Measurements from ENCODE around the gene MYCBP2.
"Not testable (repeated sequence)": the region's sequence is repeated elsewhere in the genome, so short reads cannot be mapped to it uniquely, and the experiment has no call there.

Gene MYCBP2

DNA sequence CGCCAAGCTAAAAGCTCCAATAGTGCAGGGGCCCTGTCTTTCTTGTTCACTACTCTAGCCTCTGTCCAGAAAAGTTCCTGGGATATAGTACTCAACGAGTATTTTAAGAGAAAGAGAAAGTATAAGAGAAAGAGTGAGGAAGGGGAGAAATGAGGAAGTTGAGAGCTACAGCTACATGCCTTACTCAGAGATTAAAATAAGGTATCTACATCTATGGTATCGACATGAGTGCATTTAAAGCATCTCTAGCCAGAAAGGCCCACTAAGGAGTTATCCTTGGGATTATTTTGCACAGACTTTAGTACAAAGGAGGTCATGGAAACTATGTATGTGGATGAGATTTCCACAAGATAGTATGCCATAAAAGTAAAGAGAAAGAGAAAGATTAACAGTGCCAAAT is 28.5 kb downstream of the MYCBP2 start:
- DNase-seq: no peak

DNA sequence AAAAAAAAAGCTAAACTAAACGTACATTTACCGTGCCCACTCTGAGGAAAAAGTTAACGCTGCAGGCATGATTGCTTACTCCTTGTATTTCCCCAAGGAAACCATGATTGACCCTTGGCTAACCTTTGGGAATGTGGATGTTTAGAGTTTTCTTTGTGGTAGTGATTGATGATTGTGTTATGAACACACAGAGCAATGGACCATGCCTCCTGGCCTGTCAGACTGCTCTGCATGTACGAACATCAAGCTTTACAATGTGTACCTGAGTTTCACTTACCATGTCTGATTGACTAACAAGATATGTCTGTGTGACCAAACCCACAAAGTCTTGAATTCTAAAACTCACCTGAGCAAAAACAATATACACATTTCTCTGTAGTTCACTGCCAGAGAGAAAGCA is 35.1 kb downstream of the MYCBP2 start:
- no peak for DNase-seq

DNA sequence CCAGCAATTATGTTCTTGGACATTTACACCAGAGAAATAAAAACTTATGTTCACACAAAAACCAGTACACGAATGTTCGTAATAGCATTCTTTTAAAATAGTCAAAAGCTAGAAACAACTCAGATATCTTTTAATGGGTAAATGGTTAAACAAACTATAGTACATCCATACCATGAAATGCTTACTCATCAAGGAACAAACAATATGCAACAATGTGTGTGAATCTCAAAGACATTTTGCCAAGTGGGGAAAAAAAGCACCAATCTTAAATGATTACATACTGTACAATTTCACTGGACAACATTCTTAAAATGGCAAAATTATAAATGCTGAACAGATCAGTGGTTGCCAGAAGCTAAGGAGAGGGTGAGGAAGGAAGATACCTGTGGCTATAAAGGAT is 36.6 kb downstream of the MYCBP2 start:
- no peak for DNase-seq

DNA sequence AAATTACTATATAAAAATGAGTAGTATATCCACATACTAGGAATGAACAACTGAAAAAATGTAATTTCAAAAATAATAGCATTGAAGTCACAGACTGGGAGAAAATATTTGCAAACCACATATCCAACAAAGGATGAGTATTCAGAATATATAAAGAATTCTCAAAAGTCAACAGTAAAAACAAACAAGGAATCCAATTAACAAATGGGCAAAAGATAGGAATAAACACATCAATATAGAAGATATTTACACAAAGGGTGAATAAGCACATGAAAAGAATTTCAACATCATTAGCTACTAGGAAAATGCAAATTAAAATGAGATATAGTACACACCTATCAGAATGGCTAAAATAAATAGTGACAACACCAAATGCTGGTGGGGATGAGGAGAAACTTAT is 37.0 kb downstream of the MYCBP2 start:
- no peak for DNase-seq

DNA sequence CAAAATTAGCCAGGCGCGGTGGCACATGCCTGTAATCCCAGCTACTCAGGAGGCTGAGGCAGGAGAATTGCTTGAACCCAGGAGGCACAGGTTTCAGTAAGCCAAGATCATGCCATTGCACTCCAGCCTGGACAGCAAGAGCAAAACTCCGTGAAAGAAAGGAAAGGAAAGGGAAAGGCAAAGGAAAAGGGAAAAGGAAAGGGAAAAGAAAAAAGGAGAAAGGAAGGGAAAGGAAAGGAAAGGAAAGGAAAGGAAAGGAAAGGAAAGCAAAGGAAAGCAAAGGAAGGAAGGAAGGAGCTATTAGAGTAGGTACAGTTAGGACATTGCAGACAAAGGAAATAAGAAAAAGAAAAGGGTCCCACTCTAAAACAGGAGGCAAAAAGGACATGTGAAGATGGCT is 41.3 kb downstream of the MYCBP2 start:
- DNase-seq: not testable (repeated sequence)

DNA sequence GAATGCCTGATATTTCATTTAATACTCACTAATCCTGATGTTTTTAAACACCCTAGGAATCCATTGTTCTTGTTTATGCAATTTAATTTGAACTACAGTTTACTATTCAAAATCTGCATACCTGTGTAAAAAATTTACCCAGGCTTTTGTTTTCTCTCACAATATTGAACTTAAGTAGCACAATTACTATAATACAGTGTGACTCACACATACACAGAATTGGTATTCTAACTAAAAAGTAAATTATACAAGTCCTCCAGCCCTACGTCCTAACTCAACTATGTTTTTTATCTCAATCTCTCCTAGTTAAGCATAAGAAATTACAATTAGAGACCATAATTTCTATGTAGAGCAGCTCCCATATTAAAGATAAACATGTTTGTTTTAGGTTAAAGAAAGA is 41.8 kb downstream of the MYCBP2 start:
- no peak for DNase-seq

DNA sequence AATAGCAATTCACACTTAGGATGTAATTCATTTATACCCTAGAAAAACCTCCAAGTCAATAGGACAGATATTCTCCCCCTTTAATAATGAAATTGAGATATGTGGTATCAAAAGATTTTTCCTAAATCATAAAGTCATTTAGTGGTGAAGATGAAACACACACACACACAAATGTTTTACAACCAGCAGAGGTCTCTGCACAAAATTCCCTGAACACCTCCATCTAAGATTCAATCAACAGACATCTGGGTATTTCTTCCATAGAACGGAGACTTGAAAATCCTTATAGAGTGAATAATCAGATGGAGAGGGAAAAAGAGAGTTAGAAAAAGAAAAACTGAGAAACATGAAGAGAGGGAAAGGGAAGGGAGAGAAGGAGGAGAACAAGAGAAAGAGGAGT is 52.8 kb downstream of the MYCBP2 start:
- peak; percentile 7 for DNase-seq

DNA sequence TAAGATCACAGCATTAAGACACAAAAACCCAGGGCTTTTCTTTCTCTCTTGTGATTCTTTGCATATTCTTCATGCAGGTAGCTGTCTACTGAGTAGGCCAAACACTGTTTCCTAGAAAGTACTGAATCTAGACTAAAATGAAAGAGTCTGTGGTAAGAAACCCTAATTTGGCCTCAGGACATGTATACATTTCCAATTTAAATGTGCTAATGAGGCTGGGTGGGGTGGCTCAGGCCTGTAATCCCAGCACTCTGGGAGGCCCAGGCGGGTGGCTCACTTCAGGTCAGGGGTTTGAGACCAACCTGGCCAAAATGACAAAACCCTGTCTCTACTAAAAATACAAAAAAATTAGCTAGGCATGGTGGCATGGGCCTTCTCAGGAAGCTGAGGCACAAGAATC is 57.8 kb downstream of the MYCBP2 start:
- no peak for DNase-seq

DNA sequence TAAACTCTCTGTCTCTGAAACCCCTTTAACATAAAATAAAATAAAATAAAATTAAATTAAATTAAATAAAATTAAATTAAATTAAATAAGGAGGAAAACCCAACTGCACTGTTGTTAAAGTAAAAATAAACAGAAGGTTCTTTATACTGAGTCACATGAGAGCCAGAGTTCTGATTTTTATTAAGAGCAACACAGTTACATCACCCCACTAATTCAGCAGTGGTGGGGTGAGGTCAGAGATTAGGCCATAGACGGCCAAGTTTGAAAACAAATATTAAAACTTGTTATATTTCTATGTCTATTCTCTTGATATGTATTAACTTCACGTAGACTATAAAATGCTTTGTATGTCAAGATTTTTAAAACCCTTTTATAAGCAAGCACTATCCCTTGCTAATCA is 59.5 kb downstream of the MYCBP2 start:
- no peak for DNase-seq

DNA sequence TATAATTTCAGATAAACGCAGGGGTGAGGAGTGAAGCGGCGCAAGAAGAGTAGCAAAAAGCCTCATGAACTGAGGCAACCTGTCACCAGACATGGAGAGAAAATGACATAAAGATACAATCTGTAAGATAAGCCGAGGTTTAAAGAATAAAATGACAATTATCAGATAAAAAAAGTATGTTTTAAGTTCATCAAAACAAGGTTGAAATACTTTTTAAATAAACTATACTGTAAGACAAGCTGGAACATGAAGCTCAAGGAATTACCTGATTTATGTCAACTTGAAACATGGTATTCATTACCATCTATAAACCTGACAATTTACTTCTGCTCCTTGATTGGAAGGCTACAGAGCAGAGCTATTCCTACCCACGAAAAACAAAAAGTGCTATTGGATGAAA is 61.6 kb downstream of the MYCBP2 start:
- DNase-seq: no peak

DNA sequence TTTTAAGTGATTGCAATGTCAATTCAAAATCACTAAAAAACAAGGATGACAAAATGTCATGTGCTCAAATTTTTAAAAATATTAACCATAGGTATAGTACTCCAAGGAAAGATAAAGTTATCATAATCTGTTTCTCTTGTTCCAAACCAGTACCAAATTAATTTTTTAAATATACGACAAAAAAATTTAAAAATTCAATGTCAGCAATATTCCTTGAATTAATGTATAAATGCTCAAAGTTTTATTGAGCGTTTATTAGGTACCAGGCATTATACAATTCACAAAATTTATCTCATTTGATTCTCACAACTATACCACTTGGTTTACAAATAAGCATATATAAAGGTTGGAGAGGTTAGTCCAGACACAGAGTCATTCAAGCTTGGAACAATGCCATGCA is 64.7 kb downstream of the MYCBP2 start:
- DNase-seq: no peak

DNA sequence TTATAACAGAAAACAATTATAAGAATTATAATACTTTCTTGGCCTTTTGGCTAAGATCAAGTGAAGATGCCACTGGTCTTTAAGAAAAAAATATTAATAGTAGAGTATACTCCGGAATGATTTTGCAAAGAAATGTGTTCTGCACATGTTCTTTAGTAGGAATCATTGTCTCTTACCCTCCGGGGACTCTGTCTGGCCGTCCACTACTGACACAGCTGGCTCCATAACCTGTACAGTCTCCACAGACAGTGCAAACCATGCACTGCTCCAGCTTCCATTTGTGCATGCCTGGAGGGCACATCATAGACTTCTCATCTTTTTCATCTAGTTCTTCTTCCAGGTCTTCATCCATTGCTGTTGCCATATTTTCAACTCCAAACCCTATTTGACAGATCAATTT is 75.9 kb downstream of the MYCBP2 start:
- no peak for DNase-seq

DNA sequence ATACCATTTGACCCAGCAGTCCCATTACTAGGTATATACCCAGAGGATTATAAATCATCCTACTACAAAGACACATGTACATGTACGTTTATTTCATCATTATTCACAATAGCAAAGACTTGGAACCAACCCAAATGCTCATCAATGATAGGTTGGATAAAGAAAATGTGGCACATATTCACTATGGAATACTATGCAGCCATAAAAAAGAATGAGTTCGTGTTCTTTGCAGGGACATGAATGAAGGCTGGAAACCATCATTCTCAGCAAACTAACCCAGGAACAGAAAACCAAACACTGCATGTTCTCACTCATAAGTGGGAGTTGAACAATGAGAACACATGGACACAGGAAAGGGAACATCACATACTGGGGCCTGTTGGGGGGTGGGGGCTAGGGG is 81.7 kb downstream of the MYCBP2 start:
- not testable (repeated sequence) for DNase-seq

DNA sequence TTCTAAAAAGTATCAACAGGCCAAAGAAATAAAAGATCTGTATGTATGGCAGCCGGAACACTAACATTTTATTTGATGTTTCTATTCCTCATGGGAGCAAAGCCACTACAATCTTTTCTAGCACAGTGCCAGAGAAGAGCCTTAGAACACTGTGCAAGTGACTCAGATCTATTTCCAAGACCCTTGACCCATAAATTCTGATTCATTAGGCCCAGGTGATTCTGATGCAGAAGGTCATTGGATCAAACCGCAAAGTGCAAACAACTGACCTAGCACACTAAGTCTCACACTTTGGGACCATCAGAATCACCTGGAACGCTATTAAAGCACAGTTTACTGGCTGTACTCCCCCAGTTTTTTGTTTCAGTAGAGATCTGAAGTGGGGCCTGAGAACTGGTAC is 87.6 kb downstream of the MYCBP2 start:
- DNase-seq: no peak

DNA sequence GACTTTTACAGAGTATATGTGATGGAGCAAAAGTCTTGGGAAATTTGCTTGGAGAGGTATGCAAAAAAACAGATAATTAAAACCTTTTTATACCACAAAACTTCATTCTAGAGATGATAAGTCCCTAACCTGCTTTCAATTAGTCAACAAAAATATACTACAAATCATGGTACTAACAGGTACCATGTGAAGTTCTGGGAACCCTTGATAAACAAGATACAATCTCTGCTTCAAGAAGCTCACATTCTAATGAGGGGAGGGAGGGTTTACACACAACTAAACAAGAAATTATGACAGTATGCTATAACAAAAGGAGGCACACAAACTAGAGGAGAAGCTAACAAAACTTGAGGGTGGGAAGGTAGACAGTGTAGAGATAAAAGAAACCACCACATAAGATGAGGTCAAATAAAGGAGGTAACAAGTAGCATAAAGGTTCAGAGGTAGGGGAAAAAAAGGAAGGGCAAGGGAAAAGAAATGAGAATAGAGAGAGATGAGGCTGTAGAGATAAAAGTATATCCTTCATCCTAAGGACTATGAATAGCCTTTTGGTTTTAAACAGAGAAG is 91.4 kb downstream of the MYCBP2 start:
- no peak for DNase-seq

DNA sequence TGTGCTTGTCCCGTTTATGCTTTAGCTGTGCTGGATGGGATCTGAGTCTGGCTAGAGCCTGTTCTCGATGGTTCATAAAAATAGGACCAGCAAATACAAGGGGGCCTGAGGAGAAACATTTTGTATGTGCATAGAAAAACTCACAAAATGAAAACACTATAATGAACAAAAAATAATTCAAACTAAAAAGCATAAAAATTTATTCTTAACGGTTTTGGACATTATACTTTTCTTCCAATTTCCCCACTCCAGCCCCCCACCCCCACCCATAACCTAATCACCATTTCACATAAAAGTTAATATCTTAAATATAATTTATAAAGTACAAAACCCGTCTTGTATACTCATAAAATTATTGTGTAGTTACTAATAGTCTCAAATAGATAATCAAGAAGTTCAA is 93.7 kb downstream of the MYCBP2 start:
- no peak for DNase-seq

DNA sequence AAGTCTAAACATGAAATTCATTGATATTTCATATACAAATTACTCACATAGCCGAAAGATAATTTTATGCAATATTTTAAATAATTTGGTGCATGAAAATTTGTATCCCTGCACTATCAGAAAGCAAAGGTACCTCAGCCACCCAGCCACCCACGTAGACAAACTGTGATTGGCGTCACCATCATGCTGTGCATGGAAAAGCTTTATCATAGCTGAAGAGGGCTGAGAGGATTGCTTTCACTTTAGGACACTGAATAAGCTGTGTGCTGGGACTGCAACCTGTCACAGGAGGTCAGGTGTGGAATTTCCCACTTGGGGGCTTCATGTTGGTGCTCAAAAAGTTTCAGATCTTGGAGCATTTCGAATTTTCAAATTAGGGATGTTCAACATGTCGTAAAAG is 96.3 kb downstream of the MYCBP2 start:
- DNase-seq: peak; percentile 4

DNA sequence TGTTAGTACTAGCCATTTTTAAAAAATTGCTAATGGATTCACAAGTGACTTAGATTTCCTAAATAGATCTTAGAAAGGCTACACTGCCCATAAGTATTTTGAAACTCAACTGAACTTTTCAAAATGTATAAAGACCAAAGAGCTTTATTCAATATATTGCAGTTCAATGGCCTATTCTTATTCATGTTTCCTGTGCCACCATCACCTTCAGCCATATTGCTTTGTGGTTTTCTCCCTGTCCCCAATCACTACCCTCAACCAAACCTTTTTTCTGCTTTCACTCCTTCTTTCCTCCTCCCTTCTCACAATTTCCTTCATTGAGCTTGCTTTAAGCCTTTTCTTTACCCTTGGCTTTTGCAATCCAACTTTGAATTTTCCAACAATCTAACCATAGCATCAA is 100.9 kb downstream of the MYCBP2 start:
- DNase-seq: no peak

DNA sequence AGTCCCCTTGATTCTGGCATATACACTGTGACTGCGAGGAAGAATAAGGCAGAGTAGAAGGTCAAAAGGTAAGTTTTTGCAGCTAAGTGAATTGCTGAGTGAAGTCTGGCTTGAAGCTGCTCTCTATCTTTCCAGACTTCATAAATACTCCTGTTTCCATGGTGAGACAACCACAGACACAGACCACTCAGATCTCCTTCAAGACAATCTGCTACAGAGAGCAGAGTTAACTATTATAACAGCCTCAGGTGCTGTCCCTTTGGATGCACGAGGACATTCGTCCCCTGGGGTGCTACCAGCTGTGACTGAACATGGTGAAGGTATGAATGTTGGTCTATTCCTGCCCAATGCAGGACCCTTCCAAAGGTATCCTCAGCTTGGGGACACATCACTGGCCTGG is 104.0 kb downstream of the MYCBP2 start:
- no peak for DNase-seq

DNA sequence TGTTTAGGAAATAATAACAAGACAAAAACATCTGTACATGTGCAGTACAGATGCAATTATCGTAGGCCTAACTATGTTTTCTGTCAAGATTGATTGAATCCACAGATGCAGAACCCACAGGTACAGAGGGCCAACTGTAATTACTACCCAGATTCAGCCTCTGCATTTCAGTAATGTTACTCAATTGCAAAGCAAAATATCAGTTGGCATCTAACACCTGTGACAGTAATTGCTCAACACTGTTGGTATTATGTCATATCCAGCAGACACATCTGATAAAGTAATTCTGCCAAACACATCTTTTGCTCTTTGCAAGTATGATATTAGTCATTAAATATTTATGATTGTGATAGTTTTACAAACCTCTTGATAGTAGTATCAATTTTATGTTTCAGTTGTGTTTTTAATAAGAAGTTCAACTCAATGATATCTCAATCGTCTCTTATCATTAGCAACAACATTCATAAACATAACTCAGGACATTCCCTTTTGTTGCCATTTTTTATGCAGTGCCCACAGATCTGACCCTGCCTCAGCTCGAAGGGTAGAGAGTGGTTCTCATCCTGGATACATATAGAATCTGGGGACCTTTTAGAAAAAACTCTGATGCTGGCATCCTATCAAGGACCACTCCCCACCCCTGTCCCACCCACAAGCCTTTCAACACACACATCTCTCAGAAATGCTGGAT is 104.7 kb downstream of the MYCBP2 start:
- DNase-seq: no peak

DNA sequence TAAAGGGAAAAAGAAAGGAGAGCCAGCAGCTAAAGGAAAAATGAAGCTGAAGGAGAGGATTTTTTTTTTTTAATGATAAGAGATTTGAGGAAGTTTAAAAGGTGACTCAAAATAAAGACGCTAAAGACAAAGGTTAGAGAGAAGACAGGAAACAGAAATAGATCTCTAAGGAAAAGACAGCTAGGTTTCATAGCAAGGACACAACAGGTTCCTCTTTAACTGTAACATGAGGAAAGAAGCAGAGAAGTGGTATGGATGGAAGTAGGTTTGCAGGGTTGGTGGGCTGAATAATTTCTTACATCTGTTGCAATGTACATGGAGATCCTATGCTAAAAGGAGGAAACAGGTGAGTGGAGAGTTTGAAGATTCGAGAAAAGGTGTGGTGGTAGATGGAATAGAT is 107.5 kb downstream of the MYCBP2 start:
- DNase-seq: no peak

DNA sequence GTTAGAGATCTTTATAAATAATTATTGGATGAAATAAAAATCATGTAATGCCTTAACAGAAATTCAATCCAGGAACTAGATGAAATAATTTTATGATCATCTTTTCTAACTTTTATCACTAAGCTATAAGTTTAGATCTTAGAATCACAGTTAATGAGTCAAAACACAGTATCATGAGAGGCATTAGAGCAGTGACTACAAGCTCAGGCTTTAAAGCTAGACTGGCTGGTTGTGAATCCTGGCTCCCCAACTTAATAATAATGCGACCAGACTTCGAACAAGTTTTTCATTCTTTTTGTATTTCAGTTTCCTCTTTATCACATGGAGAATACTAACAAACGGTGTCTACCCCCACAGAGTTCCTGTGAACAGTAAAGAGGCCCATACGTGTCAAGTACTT is 108.6 kb downstream of the MYCBP2 start:
- DNase-seq: no peak

DNA sequence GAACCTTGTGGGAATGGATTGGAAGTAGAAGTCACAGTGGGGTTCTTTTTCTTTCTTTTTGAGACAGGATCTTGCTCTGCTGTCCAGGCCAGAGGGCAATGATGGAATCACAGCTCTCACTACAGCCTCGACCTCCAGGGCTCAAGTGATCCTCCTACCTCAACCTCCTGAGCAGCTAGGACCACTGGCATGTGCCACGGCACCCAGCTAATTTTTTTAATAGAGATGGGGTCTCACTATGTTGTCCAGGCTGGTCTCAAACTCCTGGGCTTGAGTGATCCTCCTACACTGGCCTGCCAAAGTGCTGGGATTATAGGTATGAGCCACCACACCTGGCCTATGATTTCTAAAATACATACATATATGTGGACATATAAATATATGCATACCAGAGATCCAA is 111.4 kb downstream of the MYCBP2 start:
- DNase-seq: no peak

DNA sequence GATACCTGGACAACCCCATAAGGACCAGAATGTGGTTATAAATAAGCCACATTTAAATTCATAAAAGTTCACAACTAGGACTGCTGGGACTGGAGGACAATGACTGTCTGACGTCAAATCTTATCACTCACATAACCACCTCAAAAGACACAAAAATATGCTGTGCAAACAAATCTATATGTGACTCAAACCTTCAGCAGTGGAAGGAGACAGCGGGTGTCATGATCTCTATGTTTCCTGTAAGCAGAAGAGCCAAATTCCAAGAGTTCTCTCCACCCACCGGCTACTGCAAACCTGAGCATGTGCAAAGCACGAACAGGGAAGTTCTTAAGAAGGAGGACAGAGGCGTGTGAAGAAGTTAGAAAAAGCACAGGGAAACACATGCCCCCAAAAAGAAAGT is 113.2 kb downstream of the MYCBP2 start:
- no peak for DNase-seq

DNA sequence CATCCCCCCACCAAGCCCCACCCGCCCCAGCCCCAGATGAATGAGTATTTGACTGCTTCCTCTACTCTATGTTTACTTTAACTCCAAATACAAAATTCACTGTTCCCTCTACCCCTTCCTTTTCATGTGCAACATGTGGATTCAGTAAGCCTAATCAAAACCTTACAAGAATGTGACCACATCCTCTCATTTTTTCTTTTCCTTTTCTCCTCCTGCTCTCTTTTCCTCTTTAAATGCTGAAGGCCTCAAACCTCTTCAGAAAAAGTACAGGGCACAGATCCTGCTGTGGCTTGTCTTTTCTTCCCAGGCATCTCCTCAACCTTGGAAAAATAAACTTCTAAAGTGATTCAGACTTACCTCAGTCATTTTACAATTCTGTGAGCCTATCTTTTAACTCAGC is 119.0 kb downstream of the MYCBP2 start:
- no peak for DNase-seq

Measured in CD4-positive, alpha-beta T cell treated with Interleukin-17A for 1 hour (primary cell).